ENCODE measurements around the gene CNTNAP5.

Gene CNTNAP5

GRCh38 chr2:124209441-124209840, 184.4 kb downstream of the CNTNAP5 start:
- no peaks in the 10 kb centered on the region for H3K36me3 Mint-ChIP-seq
- H3K9me3 Mint-ChIP-seq = peaks cover 6% of the 10 kb centered on the region
- no peaks in the 10 kb centered on the region for H3K4me1 Mint-ChIP-seq
- no peak overlapping the region for H3K27ac Mint-ChIP-seq
- DNase-seq (ENCODE audit: low spot score in 2 of 2) = no peak
- no peak overlapping the region for H3K4me3 Mint-ChIP-seq
- H3K27me3 Mint-ChIP-seq = no peaks in the 10 kb centered on the region
- no peak for ATAC-seq (ENCODE audit: low read depth)

GRCh38 chr2:124211461-124211860, 186.4 kb downstream of the CNTNAP5 start:
- no peaks in the 10 kb centered on the region for H3K27me3 Mint-ChIP-seq
- H3K36me3 Mint-ChIP-seq = no peaks in the 10 kb centered on the region
- no peak for ATAC-seq (ENCODE audit: low read depth)
- H3K9me3 Mint-ChIP-seq = peaks cover 4% of the 10 kb centered on the region
- no peak for DNase-seq (ENCODE audit: low spot score in 2 of 2)
- H3K4me1 Mint-ChIP-seq = no peaks in the 10 kb centered on the region
- no peak overlapping the region for H3K27ac Mint-ChIP-seq
- no peak overlapping the region for H3K4me3 Mint-ChIP-seq

- H3K27me3 Mint-ChIP-seq = no peaks in the 10 kb centered on the region
- ATAC-seq (ENCODE audit: low read depth) (no peak), DNase-seq (ENCODE audit: low spot score in 2 of 2) (no peak)
- no peaks in the 10 kb centered on the region for H3K4me1 Mint-ChIP-seq
- H3K9me3 Mint-ChIP-seq = peaks cover 8% of the 10 kb centered on the region
- H3K4me3 Mint-ChIP-seq = no peak overlapping the region
- no peak overlapping the region for H3K27ac Mint-ChIP-seq
- H3K36me3 Mint-ChIP-seq = no peaks in the 10 kb centered on the region
Observed at GRCh38 chr2:124213977-124214587, 189.0 kb downstream of the CNTNAP5 start.

GRCh38 chr2:124246170-124246569, 221.1 kb downstream of the CNTNAP5 start:
- no peaks in the 10 kb centered on the region for H3K27me3 Mint-ChIP-seq
- no peak overlapping the region for H3K27ac Mint-ChIP-seq
- peaks cover 7% of the 10 kb centered on the region for H3K9me3 Mint-ChIP-seq
- H3K36me3 Mint-ChIP-seq = no peaks in the 10 kb centered on the region
- ATAC-seq (ENCODE audit: low read depth) (no peak), DNase-seq (ENCODE audit: low spot score in 2 of 2) (no peak)
- no peaks in the 10 kb centered on the region for H3K4me1 Mint-ChIP-seq
- H3K4me3 Mint-ChIP-seq = no peak overlapping the region

GRCh38 chr2:124248386-124248785, 223.3 kb downstream of the CNTNAP5 start:
- H3K27me3 Mint-ChIP-seq = no peaks in the 10 kb centered on the region
- H3K4me3 Mint-ChIP-seq = no peak overlapping the region
- DNase-seq (ENCODE audit: low spot score in 2 of 2) = no peak
- H3K27ac Mint-ChIP-seq = no peak overlapping the region
- H3K9me3 Mint-ChIP-seq = peaks cover 3% of the 10 kb centered on the region
- no peaks in the 10 kb centered on the region for H3K4me1 Mint-ChIP-seq
- ATAC-seq (ENCODE audit: low read depth) = no peak
- H3K36me3 Mint-ChIP-seq = no peaks in the 10 kb centered on the region

GRCh38 chr2:124250433-124250832, 225.3 kb downstream of the CNTNAP5 start:
- Mint-ChIP-seq H3K27me3 (no peaks in the 10 kb centered on the region), H3K27ac (no peak overlapping the region), H3K4me3 (no peak overlapping the region), H3K4me1 (no peaks in the 10 kb centered on the region), H3K9me3 (peaks cover 4% of the 10 kb centered on the region), H3K36me3 (no peaks in the 10 kb centered on the region)
- DNase-seq (ENCODE audit: low spot score in 2 of 2) = no peak
- no peak for ATAC-seq (ENCODE audit: low read depth)

- Mint-ChIP-seq H3K4me1 (no peaks in the 10 kb centered on the region), H3K9me3 (peaks cover 5% of the 10 kb centered on the region), H3K36me3 (no peaks in the 10 kb centered on the region), H3K27ac (no peak overlapping the region), H3K27me3 (no peaks in the 10 kb centered on the region), H3K4me3 (no peak overlapping the region)
- DNase-seq (ENCODE audit: low spot score in 2 of 2) (no peak), ATAC-seq (ENCODE audit: low read depth) (no peak)
Observed at GRCh38 chr2:124254621-124255020, 229.5 kb downstream of the CNTNAP5 start.

- Mint-ChIP-seq H3K27ac (no peak overlapping the region), H3K4me1 (no peaks in the 10 kb centered on the region), H3K27me3 (no peaks in the 10 kb centered on the region), H3K4me3 (no peak overlapping the region), H3K9me3 (peaks cover 3% of the 10 kb centered on the region), H3K36me3 (no peaks in the 10 kb centered on the region)
- DNase-seq (ENCODE audit: low spot score in 2 of 2) = no peak
- ATAC-seq (ENCODE audit: low read depth) = no peak
Observed at GRCh38 chr2:124257120-124257519, 232.0 kb downstream of the CNTNAP5 start.

GRCh38 chr2:124258140-124258880, 233.2 kb downstream of the CNTNAP5 start:
- no peaks in the 10 kb centered on the region for H3K4me1 Mint-ChIP-seq
- no peak overlapping the region for H3K27ac Mint-ChIP-seq
- DNase-seq (ENCODE audit: low spot score in 2 of 2) (no peak), ATAC-seq (ENCODE audit: low read depth) (no peak)
- H3K27me3 Mint-ChIP-seq = no peaks in the 10 kb centered on the region
- peaks cover 3% of the 10 kb centered on the region for H3K9me3 Mint-ChIP-seq
- H3K4me3 Mint-ChIP-seq = no peak overlapping the region
- H3K36me3 Mint-ChIP-seq = no peaks in the 10 kb centered on the region

GRCh38 chr2:124261456-124261855, 236.4 kb downstream of the CNTNAP5 start:
- H3K4me3 Mint-ChIP-seq = no peak overlapping the region
- no peak overlapping the region for H3K27ac Mint-ChIP-seq
- no peaks in the 10 kb centered on the region for H3K36me3 Mint-ChIP-seq
- H3K27me3 Mint-ChIP-seq = no peaks in the 10 kb centered on the region
- ATAC-seq (ENCODE audit: low read depth) (no peak), DNase-seq (ENCODE audit: low spot score in 2 of 2) (no peak)
- no peaks in the 10 kb centered on the region for H3K4me1 Mint-ChIP-seq
- H3K9me3 Mint-ChIP-seq = peaks cover 1% of the 10 kb centered on the region

- ATAC-seq (ENCODE audit: low read depth) = no peak
- no peaks in the 10 kb centered on the region for H3K9me3 Mint-ChIP-seq
- no peaks in the 10 kb centered on the region for H3K36me3 Mint-ChIP-seq
- no peaks in the 10 kb centered on the region for H3K4me1 Mint-ChIP-seq
- H3K27ac Mint-ChIP-seq = no peak overlapping the region
- no peak for DNase-seq (ENCODE audit: low spot score in 2 of 2)
- H3K27me3 Mint-ChIP-seq = no peaks in the 10 kb centered on the region
- no peak overlapping the region for H3K4me3 Mint-ChIP-seq
Observed at GRCh38 chr2:124264551-124265091, 239.5 kb downstream of the CNTNAP5 start.

GRCh38 chr2:124267794-124268193, 242.7 kb downstream of the CNTNAP5 start:
- H3K4me1 Mint-ChIP-seq = no peaks in the 10 kb centered on the region
- no peaks in the 10 kb centered on the region for H3K27me3 Mint-ChIP-seq
- DNase-seq (ENCODE audit: low spot score in 2 of 2) (no peak), ATAC-seq (ENCODE audit: low read depth) (no peak)
- H3K36me3 Mint-ChIP-seq = no peaks in the 10 kb centered on the region
- no peak overlapping the region for H3K27ac Mint-ChIP-seq
- H3K9me3 Mint-ChIP-seq = no peaks in the 10 kb centered on the region
- H3K4me3 Mint-ChIP-seq = no peak overlapping the region

- H3K27me3 Mint-ChIP-seq = no peaks in the 10 kb centered on the region
- no peaks in the 10 kb centered on the region for H3K36me3 Mint-ChIP-seq
- H3K27ac Mint-ChIP-seq = no peak overlapping the region
- ATAC-seq (ENCODE audit: low read depth) = no peak
- no peaks in the 10 kb centered on the region for H3K4me1 Mint-ChIP-seq
- no peak overlapping the region for H3K4me3 Mint-ChIP-seq
- DNase-seq (ENCODE audit: low spot score in 2 of 2) = no peak
- H3K9me3 Mint-ChIP-seq = peaks cover 1% of the 10 kb centered on the region
Observed at GRCh38 chr2:124269348-124269747, 244.3 kb downstream of the CNTNAP5 start.

- H3K36me3 Mint-ChIP-seq = no peaks in the 10 kb centered on the region
- no peaks in the 10 kb centered on the region for H3K4me1 Mint-ChIP-seq
- no peak overlapping the region for H3K27ac Mint-ChIP-seq
- H3K9me3 Mint-ChIP-seq = peaks cover 3% of the 10 kb centered on the region
- no peak for ATAC-seq (ENCODE audit: low read depth)
- no peak overlapping the region for H3K4me3 Mint-ChIP-seq
- no peaks in the 10 kb centered on the region for H3K27me3 Mint-ChIP-seq
- no peak for DNase-seq (ENCODE audit: low spot score in 2 of 2)
Observed at GRCh38 chr2:124272261-124272841, 247.3 kb downstream of the CNTNAP5 start.

All from memory B cell (primary cell).